NCI-H187 (cell line): ENCODE measurements around the gene MAFF.

Experiments used
- DNase-seq, 2 experiments: peaks; one replicate each; lab custom pipeline; 2025; lab: John Stamatoyannopoulos, UW

The MAFF gene

DNA sequence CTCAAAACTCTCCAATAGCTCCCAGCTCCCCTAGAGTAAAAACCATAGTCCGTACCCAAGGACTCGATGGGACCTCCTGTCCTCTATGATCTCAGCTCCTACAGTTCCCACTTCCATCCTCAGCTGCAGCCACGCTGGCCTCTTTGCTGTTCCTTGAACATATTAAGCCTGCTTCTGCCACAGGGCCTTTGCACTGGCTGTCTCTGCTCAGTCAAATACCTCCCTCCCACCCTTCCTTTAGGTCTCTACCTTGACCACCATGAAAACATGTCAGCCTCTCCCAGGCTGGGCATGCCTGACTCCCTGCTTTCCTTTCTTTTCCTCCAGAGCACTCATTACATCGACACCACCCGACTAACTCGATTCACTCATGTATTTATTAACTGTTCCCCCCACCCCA is 46.5 kb downstream of the MAFF start:
- no peak for DNase-seq

DNA sequence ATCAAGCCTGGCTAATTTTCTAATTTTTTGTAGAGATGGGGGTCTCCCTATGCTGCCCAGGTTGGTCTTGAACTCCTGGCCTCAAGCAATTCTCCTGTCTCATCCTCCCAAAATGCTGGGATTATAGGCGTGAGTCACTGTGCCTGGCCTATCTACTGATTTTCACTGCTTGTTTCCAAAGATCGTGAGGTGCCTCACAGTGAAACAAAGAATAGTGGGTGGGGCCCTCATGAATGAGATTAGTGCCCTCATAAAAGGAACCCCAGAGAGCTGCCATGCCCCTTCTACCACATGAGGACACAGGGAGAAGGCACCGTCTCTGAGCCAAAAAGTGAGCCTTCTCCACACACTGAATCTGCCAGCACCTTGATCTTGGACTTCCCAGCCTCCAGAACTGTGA is 47.5 kb downstream of the MAFF start:
- DNase-seq, result no peak

DNA sequence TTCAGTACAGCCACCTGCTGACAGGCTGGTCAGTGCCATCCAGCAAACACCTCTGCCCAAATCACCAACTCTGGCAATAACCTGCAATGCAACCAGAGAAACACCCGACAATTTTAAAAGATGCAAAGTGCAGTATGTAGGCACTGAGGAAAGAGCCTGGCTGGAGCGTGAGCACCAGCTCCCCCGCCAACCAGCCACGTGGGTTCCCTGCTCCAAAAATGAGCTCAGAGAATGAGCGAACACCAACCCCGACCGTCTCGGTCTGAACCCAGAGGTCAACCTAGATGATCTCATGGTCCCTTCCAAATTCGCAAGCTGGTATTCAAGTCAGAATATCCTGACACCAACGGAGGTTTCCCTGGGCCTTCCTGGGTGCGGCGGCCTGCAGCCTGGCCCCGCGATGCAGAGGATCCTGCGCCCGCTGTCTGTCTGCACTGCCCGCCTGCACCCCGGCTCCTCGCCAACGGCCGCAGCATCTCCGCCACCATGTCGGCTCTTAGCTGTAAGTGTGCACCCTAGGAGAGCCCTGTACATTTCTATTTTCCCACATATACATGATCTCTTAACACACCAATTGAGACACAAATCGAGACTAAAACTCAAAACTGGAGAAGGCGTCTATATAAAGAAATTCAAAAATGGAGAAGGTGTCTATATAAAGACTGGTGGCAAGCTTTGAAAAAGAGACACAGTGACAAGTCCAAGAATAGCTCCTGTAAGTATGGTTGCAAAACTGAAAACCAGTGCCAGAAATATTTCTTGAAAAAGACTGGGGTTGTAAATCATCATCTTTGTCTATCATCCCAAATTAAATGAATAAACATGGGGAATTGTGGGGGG is 48.2 kb downstream of the MAFF start:
- no peak for DNase-seq

DNA sequence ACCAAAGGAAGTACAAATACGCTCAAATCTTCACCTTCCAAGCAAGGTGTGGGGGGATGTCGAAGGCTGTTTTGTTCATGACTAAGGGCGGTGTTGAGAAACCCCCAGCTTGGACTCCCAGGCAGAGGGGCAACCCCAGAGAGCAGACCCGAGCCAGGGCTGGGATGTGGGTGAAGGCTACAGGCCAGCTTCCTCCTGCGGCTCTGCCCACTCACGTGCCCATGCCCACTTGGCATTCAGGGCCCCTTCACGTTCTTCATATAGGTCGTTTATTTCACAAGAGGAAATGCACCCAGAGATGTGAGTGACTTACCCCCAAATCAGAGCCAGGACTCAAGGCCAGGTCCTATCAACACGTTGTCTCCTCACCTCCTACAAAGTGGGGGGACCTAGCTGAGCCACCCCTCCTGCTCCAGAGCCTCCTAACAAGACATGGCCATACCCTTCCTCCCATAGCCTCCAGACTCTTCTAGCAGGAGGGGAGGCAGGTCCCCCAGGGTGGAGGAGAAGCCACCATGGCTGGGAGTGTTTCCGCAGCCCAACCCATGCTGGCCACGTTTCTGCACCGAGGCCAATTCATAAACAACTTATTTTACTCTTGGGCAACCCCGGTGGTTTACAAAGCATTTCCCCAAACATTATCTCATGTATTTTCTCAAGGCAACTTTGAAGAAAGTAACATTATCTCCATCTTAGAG is 49.0 kb downstream of the MAFF start:
- no peak for DNase-seq

DNA sequence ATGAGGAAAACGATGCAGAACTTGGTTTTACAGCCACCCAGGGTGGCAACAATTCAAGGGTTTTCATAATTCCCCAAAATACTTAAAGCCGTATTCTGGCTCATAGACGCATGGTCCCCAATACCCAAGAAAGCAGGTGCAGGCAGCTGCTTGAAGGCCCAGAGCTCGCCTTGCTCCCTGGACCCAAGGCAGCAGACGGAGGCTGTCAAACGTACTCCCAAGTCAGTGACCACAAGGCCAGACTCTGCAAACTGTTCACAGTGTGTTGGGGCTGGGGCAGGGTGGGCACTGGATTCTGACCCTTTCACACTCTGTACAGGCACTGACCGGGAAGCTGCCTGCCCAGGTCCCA is 49.5 kb downstream of the MAFF start:
- no peak for DNase-seq

DNA sequence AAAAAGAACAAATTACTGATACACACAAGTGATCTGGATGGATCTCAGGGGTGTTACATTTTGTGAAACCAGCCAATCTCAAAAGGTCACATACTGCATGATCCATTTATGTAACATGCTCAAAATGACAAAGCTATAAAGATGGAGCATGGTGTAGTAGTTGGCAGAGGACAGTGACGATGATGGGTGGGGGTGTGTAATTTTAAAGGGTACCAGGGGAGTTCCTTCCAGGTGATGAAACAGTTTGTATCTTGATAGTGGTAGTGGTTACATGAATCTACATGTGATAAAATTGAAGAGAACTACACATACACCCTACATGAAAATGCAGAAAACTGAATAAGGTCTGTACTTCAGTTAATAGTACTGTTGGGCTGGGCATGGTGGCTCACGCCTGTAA is 53.9 kb downstream of the MAFF start:
- no peak for DNase-seq

DNA sequence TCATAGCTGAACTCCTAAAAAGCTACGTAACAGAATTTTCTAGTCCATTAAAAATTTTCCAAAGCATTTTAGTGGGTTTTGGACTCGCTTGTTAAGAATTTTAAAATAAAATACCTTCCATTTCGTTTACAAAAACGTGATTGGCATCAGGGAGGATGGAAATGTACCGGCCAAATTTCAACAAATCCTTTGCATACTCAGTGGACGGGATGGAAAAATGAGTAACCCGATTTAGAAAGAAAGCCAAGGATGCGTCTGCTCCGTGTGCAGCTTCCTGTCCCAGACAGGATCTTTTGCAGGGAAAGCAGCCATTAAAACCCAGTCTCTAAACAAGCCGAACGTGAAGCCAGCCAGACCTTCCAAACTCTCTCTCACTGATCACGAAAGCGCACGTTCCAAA is 55.4 kb downstream of the MAFF start:
- DNase-seq, result no peak

DNA sequence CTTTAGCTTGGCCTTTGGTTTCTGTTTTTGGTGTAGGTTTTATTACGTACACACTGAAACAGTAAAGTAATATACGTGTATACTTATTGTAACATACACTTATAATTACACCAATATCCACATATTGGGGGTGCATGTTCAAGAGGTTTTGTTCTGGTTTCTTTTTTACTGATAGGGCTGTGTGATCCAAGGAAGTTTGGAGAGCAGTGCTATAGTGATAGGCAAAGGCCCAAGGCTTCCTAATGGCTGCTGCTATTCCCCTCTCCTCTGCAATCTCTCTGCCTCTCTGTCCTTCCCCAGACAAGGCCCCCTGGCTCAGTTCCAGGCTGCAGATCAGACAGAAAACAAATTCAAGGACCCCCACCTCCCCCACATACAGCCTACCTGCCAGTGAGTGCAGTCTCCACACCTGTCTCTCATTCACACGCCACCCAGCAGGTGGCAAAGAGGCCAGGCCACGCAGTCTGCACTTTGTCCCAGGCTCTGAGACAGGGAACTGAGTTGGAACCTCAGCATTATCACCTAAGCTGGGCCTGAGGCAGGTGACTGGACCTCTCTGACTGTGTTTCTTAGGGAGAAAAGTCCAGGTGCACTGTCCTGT is 56.0 kb downstream of the MAFF start:
- peak; percentile 49 to 53 for DNase-seq

DNA sequence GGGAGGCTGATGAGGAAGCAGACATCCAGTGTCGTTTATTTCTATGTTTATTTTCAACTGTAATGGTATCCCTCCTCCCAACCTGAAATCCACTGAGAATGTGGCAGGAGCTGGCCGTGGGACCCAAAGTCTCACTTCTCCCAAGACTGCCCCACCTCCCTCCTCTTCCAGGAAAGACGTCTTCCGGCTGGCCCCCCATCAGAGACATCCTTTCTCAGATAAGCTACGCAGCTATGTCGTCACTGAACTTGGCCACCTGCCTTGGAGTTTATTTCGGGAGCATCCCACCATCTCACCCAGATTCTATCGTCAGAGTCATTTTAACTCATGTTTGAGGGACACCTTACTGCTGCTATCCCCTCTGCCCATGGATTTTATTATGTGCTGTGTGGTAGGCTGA is 57.1 kb downstream of the MAFF start:
- no peak for DNase-seq

DNA sequence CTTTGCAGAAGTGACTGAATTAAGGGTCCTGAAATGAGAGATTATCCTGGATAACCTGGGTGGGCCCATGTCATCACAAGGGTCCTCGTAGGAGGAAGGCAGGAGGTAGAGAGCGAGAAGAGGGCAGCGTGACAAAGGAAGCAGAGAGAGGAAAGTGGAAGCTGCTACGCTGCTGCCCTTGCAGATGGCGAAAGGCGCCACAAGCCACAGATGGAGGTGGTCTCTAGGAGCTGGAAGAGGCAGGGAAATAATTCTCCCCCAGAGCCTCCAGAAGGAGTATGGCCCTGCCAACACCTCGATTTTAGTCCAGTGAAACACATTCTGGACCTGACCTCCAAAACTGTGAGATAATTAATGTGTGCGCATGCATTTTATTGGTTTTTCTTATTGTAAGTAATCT is 57.6 kb downstream of the MAFF start:
- no peak for DNase-seq

DNA sequence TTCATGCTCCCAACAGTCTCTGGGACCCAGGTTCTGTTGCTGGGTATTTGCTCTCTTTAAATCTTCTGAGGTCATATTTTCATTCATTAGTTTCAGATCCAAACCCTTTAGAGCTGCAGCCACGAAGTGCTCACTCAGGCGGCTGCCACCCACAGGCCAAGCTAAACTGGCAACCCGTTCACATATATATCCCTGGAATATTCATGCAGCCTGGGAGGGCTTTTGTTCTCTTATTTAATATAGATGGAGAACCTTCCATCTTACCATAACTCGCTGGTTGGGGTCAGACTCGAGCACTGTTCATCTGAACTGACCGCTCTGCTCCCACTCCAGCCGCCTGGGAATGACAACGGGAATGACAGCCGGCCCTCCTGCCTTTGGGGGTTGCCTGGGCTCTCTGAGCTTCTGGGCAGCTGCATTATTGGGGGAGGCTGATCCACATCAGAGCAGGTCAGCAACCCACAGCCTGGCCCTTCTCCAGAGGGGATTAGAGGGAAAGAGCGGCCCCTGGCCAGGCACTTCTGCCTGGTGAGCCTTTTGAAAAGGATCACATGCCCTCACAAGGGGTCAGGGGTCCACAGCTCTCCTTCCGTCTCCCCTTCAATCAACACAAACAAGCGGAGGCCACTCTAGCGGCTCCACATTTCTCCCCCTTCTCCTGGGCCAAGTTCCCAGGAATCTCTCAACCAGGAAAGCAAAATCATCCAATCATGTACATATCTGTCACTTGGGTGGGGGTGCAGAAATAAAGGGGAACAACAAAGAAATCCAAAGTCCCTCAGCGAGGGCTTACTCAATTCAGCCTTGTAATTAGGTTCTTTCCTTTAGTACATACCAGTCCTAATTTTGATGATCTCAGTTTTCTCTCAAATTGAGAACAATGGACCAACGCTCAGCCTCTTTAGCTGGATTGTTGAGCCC is 59.2 kb downstream of the MAFF start:
- no peak for DNase-seq

DNA sequence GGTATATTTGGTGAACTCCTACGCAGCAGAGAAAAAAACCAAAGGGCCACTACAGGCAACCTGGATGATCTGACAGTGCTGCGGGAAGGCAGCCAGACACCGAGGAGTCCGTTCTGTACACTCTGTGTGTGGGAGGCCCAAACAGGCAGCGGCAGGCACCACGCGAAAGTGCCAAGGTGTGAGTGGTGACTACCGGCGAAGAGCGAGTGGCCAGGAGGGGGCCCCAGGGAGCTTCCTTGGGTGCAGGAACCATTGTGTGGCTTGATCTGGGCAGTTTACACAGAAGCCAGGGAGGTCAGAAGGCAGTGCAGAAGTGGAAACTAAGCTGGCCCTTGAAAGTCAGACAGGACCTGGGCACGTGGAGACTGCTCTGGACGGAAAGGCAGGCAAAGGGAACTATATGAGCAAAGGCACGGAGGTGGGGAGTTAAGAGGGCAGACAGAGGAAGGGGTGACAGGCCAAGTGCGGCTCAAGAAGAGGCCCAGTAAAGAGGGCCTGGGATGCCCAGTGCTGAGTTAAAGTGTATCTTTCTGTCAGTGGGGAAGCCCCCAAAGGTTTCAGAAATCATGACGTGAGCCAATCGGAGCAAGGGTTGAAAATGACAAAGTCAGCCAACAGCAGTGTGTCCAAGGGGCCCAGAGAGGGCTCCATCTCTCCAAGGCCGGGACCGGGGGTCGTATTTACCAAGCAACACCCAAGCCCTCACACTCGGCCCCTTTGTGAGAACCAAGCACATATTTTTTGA is 60.4 kb downstream of the MAFF start:
- no peak for DNase-seq

DNA sequence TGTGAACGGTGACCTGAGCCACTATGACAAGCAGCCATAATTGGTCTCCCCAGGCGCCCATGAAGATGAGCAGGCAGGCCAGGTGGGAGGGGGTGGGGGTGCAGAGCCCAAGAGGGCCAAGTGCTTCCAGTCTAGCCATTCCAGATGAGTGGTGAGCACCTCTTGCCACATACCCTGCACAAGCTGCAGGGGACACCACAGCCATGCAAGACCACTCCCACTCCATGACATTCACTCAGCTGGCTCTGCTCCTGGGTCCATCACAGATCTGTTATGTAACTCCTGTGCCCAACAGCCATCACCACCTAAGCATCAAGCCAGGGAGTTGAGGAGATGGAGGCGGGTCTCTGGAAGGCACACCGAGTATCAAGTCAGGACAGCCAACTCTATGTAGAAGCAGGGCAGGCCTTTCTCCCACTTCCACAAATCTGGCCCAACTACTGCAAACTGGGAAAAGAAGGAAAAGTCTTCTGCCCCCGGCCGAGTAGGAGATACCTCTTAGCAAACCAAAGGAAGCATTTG is 62.6 kb downstream of the MAFF start:
- no peak for DNase-seq
